Middle frontal gyrus (tissue), 1 donor: Measurements from ENCODE around the gene RTN4.

Experiments
- DNase-seq: peaks from one replicate; pipeline ENCODE4 v3.0.0-alpha.2; 2015; ENCODE audit warnings: low spot score; ENCODE audit errors: extremely low spot score

Gene RTN4

GRCh38 chr2:55043841-55044240 lies 6.4 kb downstream of the RTN4 start:
- DNase-seq: no peak

GRCh38 chr2:55038428-55038827 lies 11.8 kb downstream of the RTN4 start:
- DNase-seq: no peak

- no peak for DNase-seq
These were observed 14.5 kb downstream of the RTN4 start for GRCh38 chr2:55035716-55036115.

GRCh38 chr2:55033921-55034320 lies 16.3 kb downstream of the RTN4 start:
- DNase-seq: no peak

DNA sequence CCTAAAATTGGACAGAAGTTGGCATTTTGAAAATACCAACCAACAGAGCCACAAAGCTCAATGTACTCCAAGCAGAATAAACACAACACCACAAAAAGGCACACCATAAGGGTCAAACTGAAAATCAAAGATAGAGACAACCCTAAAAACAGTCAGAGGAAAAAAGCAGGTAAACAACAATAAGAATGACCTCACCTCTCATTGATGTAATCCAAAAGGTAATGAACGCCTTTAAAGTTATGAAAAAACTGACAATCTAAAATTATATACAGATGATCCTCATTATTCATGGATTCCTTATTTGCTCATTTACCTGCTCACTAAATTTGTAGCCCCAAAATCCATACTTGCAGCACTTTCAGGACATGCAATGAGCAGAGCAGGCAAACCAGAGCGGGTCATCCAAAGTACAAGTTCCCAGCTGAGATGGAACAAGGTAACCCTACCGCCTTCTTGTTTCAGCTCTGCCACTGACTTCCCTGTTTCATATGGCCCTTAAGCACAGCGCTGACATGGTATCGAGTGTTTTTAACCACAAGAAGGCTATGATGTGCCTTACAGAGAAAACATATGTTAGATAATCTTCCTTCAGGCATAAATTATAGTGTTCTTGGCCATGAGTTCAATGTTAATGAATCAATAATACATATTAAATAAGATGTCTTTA lies 17.0 kb downstream of the RTN4 start:
- DNase-seq: no peak

DNA sequence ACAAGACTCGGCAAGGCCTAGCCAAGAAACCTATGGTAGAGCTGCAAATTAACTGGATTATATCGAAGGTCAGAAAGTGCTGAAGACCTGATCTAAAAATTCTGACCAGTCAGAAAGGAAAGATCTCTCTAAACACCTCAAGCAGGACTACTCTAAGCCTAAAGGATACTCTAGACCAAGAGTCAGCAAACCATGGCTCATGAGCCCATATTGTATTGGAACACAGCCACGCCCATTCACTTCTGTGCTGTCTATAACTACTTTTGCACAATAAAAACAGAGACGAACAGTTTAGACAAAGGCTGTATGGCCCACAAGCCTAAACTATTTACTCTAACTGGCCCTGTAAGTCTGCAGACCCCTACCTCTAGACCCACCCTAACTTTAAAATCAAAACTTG lies 18.7 kb downstream of the RTN4 start:
- no peak for DNase-seq

- DNase-seq: no peak
These were observed 19.5 kb downstream of the RTN4 start for GRCh38 chr2:55030766-55031165.

GRCh38 chr2:55029098-55029497 lies 21.2 kb downstream of the RTN4 start:
- no peak for DNase-seq

DNA sequence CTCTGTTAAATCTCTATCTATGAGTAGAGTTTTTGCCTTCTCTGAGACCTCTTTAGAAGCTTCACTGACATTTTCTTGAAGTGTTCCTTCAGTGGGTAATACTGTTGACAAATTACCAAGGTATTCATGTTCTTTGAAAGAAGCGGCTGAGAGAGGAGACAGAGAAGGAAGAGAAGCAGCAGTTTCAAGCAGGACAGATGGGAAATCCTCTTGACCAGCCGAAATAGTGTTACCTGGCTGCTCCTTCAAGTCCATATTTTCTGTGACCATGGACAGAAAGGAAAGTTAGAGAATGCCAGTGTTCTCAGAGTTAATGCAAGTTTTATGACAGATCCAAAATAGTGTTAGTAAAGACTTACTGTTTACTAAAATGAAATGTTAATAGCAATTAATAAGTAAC lies 23.0 kb downstream of the RTN4 start:
- DNase-seq: no peak

DNA sequence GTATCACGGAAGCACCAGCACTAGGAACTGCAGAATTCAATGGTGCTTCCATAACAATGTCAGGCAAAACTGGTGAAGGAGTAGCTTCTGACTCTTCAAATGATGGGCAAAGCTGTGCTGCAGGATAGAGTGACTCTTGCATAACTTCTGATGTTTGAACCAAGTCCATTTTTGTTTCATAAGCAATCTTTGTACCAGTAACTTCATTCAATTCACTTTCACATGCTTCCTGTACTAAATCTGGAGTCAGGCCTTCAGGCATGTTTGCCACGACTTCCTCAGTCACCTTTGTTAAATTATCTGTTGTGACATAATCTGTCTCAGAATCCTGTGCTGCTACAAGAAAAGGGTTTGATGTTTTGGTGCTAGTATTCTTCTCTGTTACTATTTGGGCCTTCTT lies 24.0 kb downstream of the RTN4 start:
- no peak for DNase-seq

GRCh38 chr2:55025627-55026026 lies 24.6 kb downstream of the RTN4 start:
- no peak for DNase-seq

- no peak for DNase-seq
These were observed 25.2 kb downstream of the RTN4 start for GRCh38 chr2:55025082-55025481.

GRCh38 chr2:55022476-55022875 lies 27.8 kb downstream of the RTN4 start:
- no peak for DNase-seq

DNA sequence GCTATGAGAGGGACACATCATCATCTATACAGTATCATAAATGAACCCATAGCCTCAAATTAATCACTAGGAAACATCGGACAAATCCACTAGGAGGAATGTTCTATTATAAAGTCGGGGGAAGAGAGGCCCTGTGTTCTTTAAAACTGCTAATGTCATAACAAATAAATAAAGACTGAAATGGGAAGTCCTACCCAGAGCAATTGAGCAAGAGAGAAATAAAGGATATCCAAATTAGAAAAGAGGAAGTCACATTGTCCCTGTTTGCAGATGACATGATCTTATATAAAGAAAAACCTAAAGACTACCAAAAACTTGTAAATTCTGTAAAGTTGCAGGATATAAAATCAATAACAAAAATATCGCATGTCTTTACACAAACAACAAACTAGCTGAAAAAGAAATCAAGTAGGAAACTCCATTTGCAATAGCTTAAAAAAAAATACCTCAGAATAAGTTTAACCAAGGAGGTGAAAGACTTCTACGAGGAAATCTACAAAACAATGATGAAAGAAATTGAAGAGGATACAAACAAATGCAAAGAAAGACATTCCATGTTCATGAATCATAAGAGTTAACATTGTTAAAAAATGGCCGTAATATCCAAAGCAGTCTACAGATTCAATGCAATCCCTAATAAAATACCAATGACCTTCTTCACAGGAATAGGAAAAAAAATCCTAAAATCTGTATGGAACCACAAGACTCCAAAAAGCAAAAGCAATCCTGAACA lies 30.6 kb downstream of the RTN4 start:
- no peak for DNase-seq

DNA sequence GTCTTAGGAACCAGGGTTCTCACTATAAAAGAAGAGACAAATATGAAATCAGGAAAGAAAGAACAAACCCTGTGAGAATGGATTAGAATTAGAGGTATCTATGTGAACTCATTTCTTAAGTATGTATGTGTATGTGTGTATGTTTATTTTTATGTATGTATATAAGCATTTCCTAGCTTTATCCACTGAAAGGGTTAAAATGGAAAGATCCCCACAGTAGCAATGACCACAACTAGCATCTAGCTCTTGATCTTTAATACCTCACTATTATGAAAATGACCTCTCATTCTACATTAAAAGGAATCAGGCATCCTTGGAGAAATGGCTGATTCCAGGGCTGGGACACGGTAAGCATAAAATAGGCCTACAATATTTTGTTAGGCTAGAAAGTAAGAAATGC lies 31.6 kb downstream of the RTN4 start:
- DNase-seq: no peak

GRCh38 chr2:55017880-55018279 lies 32.4 kb downstream of the RTN4 start:
- DNase-seq: no peak

DNA sequence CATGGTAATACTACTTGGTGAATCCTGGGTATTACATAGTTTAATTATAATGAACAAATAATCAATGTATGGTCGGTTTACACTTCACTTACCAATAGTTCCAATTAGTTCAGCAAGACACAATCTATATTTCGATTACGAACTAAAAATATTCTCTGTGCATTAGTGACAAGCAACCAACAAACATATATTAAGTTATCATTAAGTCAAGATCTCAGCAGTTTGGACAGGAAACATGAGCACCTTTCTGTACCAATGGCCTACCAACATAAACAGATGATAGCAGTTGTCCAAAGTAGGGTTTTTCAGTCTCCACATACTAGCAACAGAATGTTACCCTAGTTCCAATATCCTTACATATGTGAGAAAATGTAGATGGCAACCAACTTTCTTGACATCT lies 32.8 kb downstream of the RTN4 start:
- DNase-seq: no peak

- DNase-seq: no peak
These were observed 35.0 kb downstream of the RTN4 start for GRCh38 chr2:55014962-55015939.

DNA sequence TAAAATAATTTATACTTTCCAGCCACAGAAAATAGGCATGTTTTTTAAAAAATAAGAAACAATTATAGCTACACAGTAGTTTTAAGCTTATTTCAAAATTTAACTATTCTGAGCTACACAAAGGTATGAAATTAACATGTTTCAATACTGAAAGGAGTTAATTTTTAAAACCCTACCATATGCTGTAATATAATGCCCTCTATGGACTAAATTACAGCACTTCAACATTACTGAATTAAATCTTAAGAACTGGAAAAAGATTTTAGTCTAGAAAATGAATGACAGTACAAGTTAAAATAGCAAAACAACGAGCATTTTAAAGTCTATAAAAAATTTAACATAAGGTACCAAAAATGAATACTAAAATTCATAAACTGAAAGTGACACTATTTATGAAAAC lies 36.3 kb downstream of the RTN4 start:
- no peak for DNase-seq

DNA sequence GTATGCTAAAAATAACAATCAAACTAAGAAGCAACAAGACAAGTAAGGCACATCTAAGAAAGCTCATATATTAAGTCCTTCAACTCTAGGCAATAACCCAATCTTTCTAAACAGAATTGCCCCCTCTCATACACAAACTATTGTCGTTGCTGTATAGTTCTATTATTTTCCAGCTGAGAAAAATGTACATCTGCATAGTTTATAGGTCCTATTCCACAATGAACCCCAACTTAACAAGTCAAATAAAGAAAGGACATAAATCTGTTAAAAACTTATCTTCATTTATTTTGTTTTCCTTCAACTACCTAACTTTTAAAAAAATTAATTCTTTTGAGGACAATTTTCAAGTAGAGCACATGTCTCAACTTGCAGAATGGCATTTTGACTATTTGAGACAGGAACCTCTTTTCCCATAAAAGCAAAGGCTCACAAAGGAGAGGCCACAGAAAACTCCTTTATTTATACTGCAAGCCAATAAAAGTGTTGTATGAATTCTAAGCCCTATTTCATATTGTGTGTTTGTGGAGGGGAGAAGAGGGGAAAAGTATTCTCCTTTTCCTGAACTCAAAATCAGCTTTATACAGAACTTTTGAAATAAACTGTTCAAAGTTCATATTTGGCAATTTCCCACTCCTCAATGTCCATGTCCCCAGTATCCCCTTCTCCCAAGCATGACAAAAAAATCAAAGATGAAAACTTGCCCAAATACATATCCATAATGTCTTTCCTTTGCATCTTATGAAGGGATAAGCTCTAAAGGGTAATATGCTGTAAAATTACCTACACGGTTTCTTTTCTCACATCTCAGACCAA lies 37.4 kb downstream of the RTN4 start:
- DNase-seq: no peak
